Measurements from ENCODE around the gene SLC25A42.
"Not testable (repeated sequence)": the region's sequence is repeated elsewhere in the genome, so short reads cannot be mapped to it uniquely, and the experiment has no call there.

SLC25A42 gene

GRCh38 chr19:19107654-19108053 lies 43.9 kb downstream of the SLC25A42 start:
- DNase-seq: no peak

DNA sequence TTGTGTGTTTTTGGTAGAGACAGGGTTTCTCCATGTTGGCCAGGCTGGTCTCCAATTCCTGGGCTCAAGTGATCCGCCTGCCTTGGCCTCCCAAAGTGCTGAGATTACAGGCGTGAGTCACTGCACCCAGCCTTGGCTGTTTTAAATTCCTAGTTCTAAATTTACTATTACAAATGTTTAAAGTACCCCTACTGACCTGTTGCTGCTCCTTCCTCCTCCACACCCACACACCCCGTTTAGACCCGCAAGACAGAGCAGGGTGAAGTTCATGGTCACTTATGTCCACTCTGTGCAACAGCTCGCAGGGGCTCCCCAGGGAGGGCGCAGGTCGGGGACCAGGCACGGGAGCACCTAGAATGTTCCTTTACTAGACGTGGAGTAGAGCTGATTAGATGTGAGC lies 45.8 kb downstream of the SLC25A42 start:
- DNase-seq: no peak

DNA sequence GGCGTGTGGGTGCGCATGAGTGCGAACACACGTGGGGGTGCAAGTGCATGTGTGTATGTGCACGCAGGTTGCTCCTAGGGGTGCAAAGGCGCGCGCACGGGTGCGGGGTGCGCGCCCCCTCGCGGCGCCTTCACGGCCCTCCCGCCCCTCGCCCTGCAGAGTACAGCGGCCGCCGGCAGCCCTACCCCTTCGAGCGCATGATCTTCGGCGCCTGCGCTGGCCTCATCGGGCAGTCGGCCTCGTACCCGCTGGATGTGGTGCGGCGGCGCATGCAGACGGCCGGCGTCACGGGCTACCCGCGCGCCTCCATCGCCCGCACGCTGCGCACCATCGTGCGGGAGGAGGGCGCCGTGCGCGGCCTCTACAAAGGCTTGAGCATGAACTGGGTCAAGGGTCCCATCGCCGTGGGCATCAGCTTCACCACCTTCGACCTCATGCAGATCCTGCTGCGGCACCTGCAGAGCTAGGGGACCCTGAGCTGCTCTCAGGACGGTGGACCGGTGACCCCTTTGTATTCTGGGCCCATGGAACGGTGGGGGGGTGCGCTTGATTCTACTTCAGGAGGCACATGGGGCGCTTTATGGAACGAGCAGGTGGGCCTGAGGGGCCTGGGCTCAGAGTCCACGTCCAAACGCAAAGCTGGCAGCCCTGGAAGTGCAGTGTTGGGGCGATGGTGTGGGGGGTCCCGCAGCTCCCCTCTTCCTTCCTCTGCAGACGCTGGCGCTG lies 46.8 kb downstream of the SLC25A42 start:
- DNase-seq: no peak

- no peak for DNase-seq
These were observed 47.5 kb downstream of the SLC25A42 start for GRCh38 chr19:19111136-19111835.

DNA sequence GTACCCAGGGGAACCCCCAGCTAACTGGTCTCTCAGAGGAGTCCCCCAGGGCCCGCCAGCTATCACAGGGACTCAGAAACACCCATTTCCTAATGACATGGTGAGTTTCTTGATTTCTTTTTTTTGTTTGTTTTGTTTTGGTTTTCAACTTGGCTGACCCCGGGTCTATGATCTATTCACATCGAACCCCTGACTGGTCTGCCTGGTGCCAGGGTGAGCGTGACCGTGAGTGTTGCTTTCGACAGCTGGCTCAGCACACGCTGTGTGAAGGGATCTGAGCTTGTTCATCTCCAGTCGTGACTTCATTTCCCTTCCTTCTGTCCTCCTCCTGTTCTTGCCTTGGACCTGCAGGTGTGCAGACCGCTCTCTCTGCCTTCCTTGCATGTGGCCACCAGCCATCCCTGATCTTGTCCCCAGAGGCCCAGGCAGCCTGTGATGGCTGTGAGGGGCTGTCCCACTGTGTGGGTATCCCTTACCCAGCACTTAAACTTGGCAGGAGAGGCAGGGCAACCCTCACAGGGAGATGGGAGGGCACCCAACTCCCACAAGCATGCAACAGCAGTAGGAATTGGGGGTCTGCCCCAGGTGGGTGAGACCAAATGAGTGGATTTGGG lies 48.3 kb downstream of the SLC25A42 start:
- no peak for DNase-seq

DNA sequence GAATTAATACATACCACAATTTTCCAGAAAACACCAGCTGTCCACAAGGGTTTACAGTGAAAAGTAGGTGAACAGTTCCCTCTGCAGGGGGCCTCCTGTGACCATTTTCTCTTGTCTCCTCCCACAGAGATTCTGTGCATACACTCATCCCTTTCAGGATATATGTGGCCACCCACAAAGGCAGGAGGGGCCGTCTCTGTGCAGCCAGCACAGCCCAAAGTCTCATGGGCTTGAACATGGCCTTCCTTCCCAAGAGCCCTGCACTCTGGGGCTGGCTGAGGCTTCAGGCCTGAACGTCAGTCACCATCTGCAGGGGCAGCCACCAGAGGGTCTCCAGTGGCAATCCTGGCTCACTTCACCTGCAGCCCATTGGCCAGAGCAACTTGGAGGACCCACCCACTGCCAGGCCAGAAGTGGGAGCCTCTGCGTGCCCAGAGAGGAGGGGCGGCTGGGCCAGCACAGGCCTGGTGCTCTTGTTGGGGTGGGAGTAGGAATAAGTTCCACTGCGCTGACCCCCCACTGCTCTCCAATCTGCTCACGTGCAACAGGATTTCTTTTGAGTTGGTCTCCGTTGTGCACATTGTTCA lies 49.3 kb downstream of the SLC25A42 start:
- DNase-seq: no peak

GRCh38 chr19:19115954-19116353 lies 52.2 kb downstream of the SLC25A42 start:
- DNase-seq: peak; percentile 41

GRCh38 chr19:19119325-19120237 lies 55.8 kb downstream of the SLC25A42 start:
- DNase-seq: no peak

- DNase-seq: no peak
These were observed 56.8 kb downstream of the SLC25A42 start for GRCh38 chr19:19120308-19121231.

GRCh38 chr19:19121371-19121770 lies 57.6 kb downstream of the SLC25A42 start:
- DNase-seq: no peak

DNA sequence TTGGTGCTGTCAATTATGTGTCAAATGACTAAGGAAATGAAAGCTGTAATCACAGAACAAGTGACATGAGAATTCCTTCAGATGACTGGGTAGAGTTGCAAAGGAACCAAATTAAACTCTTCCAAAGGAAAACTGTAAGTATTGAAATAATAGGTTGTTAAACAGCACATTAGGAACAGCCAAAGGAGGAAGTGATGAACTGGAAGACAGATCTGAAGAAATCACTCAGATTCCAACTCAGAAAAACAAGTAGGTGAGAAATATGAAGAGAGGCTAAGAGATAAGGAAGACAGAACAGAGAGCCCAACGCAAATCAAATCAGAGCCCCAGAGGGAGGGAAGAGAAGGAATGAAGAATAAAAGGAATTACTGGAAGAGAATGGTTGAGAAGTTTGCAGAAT lies 59.1 kb downstream of the SLC25A42 start:
- DNase-seq: no peak

GRCh38 chr19:19123386-19123785 lies 59.6 kb downstream of the SLC25A42 start:
- no peak for DNase-seq

DNA sequence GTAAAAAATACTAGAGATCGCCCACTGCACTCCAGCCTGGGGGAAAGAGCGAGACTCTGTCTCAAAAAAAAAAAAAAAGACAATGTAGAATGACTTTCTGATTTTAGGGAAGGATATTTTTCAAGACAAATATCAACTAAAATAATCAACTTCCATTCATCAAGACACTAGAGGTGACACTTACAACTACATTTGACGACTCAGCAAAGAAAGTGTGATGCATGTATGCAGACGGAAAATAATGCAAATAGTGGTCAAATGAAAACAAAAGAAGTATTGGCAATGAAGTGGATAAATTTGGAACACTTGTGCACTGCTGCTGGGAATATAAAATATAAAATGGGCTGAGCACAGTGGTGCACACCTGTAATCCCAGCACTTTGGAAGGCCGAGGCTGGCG lies 62.3 kb downstream of the SLC25A42 start:
- DNase-seq: no peak

DNA sequence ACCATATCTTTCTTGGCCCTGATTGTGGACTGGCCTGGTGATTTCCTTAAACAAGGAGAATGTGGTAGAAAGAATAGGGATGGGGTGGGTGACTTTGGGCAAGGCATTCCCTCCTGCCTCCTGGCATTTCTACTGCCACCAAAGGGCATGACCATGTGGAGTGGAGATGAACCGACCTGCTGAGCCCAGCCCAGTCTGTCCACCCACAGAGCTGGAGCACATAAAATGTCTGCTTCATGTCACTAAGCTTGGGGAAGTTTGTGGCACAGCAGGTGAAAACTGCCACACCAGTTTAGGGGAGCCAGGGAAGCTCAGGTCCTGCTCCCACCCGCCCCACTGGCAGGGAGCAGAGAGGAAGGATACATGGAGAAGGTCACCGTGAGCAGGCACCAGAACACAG lies 68.2 kb downstream of the SLC25A42 start:
- DNase-seq: no peak

DNA sequence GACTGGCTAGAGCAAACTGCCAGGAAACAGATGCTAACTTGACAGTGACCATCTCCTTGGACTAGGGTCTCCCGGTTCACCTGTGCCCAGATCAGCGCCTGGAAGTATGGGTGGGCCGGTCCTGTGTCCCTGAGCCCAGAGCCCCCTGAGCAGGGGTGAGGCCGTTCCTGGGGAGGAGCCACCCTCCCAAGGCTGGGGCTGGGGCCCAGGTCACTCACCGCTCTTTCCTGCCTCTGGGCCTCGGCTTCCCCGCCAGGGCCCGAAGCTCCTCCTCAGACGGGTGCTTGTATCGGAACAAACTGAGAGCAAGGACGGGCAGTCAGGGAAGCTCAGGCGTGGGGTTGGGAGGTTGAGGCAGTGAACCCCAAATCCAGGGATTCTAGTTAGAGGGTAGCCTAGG lies 69.1 kb downstream of the SLC25A42 start:
- DNase-seq: no peak

DNA sequence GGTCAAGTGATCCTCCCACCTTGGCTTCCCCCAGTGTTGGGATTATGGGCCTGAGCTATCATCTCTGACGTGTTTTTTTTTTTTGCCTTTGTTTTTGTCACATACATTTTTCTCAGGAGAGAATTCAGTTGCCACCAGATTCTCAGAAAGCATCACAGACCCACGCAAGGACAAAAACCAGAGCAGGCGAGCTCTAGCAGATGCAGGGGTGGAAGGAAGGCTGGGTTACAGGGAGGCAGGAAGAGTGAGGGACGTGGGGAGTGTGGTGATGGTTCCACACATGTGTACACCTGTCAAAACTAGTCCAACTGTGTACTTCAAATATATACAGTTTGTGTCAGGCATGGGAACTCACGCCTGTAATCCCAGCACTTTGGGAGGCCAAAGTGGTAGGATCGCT lies 70.2 kb downstream of the SLC25A42 start:
- DNase-seq: no peak

DNA sequence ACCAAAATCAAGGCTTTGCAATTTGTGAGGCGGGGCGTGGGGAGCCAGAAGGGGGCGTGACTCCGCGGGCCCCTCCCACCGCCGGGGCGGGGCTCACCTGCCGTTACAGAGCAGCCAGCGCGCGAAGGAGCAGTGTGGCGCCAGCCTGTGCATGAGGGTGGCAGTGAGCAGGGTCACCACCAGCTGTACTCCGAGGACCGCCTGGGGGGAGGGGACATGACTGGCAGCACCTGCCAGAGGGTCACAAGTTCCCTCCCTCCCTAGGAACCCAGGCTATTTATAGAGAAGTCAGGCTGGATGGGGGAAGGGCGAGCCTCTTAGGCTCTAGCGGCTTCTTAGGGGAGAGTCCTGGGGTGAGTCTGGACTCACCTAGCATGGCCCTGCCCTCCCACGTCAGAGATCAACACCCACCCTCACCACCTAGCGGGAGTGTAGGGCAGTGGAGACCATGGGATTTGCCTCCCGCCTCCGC lies 70.9 kb downstream of the SLC25A42 start:
- no peak for DNase-seq

- DNase-seq: not testable (repeated sequence)
These were observed 71.9 kb downstream of the SLC25A42 start for GRCh38 chr19:19135713-19136112.

- no peak for DNase-seq
These were observed 73.8 kb downstream of the SLC25A42 start for GRCh38 chr19:19137556-19138108.

GRCh38 chr19:19138109-19138981 lies 74.6 kb downstream of the SLC25A42 start, which contains the start of gene TMEM161A:
Gene TMEM161A (minus strand): TSS chr19:19138478. CDS start chr19:19138428, 50 bp downstream.
- DNase-seq: peak; percentile 96
